Endothelial cell (in vitro differentiated cells): ENCODE measurements around the gene KCNG3. TPM values are rescaled to one million over a fixed set of nuclear protein-coding genes. Genes with fewer than 3 reads are reported as not detected.
A peak's percentile ranks its signal among the peaks of the same experiment; 100 is the strongest.

Experiments used
- DNase-seq: peaks from one replicate; pipeline ENCODE4 v3.0.0; 2021; ENCODE audit warnings: low spot score
- H3K27ac Mint-ChIP-seq: one replicate; pipeline ENCODE4 v1.8.0; 2021; ENCODE audit warnings: mixed read lengths, inconsistent platforms; ENCODE audit not compliant: unreplicated experiment
- H3K27me3 Mint-ChIP-seq: one replicate; pipeline ENCODE4 v1.8.0; 2021; ENCODE audit warnings: mild to moderate bottlenecking, moderate library complexity, mixed read lengths, inconsistent platforms; ENCODE audit not compliant: unreplicated experiment
- H3K36me3 Mint-ChIP-seq: one replicate; pipeline ENCODE4 v1.8.0; 2021; ENCODE audit warnings: mild to moderate bottlenecking, low read depth, mixed read lengths, inconsistent platforms; ENCODE audit not compliant: unreplicated experiment
- H3K4me1 Mint-ChIP-seq: one replicate; pipeline ENCODE4 v1.8.0; 2021; ENCODE audit warnings: mild to moderate bottlenecking, mixed read lengths, inconsistent platforms; ENCODE audit not compliant: unreplicated experiment
- H3K4me3 Mint-ChIP-seq: one replicate; pipeline ENCODE4 v1.8.0; 2021; ENCODE audit warnings: mild to moderate bottlenecking, mixed read lengths, inconsistent platforms; ENCODE audit not compliant: unreplicated experiment
- H3K9me3 Mint-ChIP-seq: one replicate; pipeline ENCODE4 v1.8.0; 2021; ENCODE audit warnings: mixed read lengths, inconsistent platforms; ENCODE audit not compliant: unreplicated experiment
- total RNA-seq: library from RNA; stranded (reverse); fragmentation: NEBNext Ultra II Directional; extraction: Animal tissue kit (Norgen Biotek cat#: 25700); gene quantifications from one replicate; pipeline ENCODE4 v1.2.1, GENCODE V29; 2021; ENCODE audit not compliant: unreplicated experiment
- TF ChIP-seq, protein P1 (sequence below): fragments of 200-600 bp; sonication (generic); IDR thresholded peaks from one replicate; pipeline ENCODE4 v1.5.0; 2021; ENCODE audit warnings: antibody characterized with exemption; ENCODE audit not compliant: unreplicated experiment

KCNG3 gene
- total RNA-seq, 1 donor from 2014 or later = 0.13 TPM

DNA sequence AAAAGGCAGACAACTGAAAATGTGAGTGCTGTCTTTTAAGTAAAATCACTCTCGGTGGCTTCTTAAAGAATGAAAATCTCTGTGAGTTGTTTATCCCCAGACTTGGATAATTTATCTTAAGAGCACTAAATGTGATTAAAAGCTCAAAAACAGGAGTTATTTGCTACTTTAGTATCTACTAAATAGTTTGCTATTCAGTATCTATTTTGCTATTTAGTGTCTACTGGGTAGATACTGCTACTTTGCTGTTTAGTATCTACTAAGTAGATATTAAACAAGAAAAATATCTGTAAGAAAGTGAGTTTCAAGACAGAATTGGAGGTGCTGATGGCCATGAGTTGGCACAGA is 1.4 kb upstream of the KCNG3 start:
- Mint-ChIP-seq H3K4me1 (peaks cover 9% of the 10 kb centered on the region), H3K36me3 (peaks cover 4% of the 10 kb centered on the region), H3K9me3 (no peaks in the 10 kb centered on the region), H3K4me3 (peak overlapping the region; percentile 89), H3K27me3 (peaks cover 12% of the 10 kb centered on the region), H3K27ac (no peak overlapping the region)
- TF ChIP-seq, protein P1, sequence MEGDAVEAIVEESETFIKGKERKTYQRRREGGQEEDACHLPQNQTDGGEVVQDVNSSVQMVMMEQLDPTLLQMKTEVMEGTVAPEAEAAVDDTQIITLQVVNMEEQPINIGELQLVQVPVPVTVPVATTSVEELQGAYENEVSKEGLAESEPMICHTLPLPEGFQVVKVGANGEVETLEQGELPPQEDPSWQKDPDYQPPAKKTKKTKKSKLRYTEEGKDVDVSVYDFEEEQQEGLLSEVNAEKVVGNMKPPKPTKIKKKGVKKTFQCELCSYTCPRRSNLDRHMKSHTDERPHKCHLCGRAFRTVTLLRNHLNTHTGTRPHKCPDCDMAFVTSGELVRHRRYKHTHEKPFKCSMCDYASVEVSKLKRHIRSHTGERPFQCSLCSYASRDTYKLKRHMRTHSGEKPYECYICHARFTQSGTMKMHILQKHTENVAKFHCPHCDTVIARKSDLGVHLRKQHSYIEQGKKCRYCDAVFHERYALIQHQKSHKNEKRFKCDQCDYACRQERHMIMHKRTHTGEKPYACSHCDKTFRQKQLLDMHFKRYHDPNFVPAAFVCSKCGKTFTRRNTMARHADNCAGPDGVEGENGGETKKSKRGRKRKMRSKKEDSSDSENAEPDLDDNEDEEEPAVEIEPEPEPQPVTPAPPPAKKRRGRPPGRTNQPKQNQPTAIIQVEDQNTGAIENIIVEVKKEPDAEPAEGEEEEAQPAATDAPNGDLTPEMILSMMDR = no peak
- no peak for DNase-seq

DNA sequence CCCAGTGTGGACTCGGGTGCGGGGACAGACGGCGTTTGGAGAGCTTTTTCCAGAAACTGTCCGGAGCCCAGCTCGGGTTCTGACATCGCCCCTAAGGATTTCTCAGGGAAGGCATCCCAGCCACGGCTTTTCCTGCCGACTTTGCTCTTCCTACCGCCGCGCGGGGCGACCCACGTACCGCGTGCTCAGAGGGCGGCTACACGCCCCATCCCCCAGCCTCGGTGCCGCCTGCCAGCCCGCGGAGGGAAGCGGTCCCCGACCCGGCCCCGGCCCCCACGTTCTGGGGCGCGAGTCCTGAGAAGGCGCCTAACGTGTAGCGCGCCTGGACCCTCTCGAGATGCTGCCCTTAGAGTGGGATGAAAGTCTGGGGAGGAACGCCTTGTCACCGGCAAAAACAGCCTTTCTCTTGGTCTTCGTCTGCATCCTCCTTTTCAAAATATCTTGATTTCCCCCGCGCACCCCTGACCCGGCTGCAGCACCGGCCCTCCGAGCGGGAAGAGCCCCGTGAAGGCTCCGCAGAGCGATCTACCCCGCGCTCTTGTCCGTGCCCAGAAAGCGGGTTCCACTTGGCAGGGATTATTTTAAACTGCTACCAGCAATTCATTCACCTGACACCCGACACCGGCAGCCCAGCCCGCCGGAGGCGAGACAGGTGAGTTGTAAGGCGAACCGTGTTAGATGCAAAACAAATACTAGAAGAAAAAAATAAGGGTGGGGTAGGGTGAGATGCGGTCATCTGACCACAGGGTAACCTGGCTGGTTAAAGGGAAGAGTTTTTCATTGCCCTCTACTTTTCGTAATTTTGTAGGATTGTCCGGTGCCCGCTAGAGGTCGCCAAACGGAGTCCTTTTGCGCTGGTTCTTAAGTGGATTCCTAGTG is 812 bp upstream of the KCNG3 start:
- Mint-ChIP-seq H3K9me3 (no peaks in the 10 kb centered on the region), H3K4me3 (peak overlapping the region; percentile 89), H3K4me1 (peaks cover 9% of the 10 kb centered on the region), H3K36me3 (peaks cover 4% of the 10 kb centered on the region), H3K27me3 (peaks cover 12% of the 10 kb centered on the region), H3K27ac (no peak overlapping the region)
- DNase-seq = peak; percentile 74
- TF ChIP-seq, protein P1 = peak; percentile 82

DNA sequence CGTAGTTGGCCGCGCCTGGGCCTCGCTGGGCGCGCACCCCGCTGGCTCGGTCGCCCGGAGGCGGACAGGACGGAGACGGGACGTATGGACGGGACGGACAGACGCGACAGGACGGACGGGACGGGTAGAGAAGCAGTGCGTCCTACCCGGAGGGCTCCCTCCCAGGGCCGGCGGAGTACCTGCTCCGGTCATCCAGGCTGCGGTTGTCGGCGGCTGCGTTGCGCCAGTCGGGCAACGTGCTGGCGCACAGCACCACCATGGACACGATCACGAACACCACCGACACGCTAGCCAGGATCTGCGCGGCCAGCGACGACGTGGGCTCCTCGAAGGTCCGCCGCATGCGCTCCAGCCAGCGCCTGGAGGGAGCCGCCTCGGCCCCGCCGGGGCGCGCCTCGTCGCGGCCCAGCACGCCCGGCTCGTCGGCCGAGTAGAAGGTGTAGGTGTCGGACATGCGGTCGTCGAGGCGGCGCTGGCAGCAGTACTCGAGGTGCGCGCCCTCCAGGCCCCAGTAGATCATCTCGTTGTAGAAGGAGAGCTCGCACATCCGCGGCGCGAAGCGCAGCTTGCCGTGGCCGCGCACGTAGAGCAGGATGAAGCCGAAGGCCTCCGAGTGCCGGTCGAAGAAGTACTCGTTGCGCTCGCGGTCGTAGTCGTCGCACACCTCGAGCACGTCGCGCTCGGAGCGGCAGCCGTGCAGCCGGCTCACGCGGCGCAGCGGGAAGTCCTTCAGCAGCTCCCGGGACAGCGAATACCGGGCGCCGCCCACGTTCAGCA is 903 bp downstream of the KCNG3 start:
- DNase-seq = peak; percentile 30
- Mint-ChIP-seq H3K36me3 (peaks cover 4% of the 10 kb centered on the region), H3K27ac (no peak overlapping the region), H3K4me3 (no peak overlapping the region), H3K4me1 (peaks cover 9% of the 10 kb centered on the region), H3K27me3 (peaks cover 12% of the 10 kb centered on the region), H3K9me3 (no peaks in the 10 kb centered on the region)
- TF ChIP-seq, protein P1 = no peak

DNA sequence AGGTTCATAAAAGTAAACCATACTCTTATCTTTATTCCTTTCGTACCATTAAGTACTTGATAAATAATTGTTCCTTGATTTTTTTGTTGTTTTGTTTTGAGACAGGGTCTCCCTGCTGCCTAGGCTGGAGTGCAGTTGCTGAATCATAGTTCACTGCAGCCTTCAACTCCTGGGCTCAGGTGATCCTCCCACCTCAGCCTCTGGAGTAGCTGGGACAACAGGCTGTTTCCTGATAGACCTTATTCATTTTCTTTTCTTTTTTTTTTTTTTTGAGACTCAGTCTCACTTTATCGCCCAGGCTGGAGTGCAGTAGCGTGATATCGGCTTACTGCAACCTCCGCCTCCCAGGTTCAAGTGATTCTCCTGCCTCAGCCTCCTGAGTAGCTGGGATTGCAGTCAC is 5.5 kb downstream of the KCNG3 start:
- Mint-ChIP-seq H3K9me3 (no peaks in the 10 kb centered on the region), H3K27ac (no peak overlapping the region), H3K4me1 (peaks cover 4% of the 10 kb centered on the region), H3K4me3 (no peak overlapping the region), H3K36me3 (no peaks in the 10 kb centered on the region), H3K27me3 (peaks cover 10% of the 10 kb centered on the region)
- DNase-seq = no peak
- TF ChIP-seq, protein P1 = no peak
